H9 (cell line): ENCODE data around the gene RNF40. TPM values are rescaled to one million over a fixed set of nuclear protein-coding genes. Genes with fewer than 3 reads are reported as not detected.

ENCODE experiments used
- DNase-seq: peaks from one replicate; pipeline ENCODE4 v3.0.0-alpha.2; 2017
- H2AFZ ChIP-seq: one replicate; pipeline ENCODE4 v1.6.1; 2013; ENCODE audit warnings: mild to moderate bottlenecking, low read length, control low read depth, moderate library complexity
- H2AK5ac ChIP-seq: 2 replicates; pipeline ENCODE4 v1.6.1; 2013; ENCODE audit warnings: low read length, control low read depth, mixed read lengths; ENCODE audit not compliant: insufficient read length
- H2BK120ac ChIP-seq: one replicate; pipeline ENCODE4 v1.6.1; 2013; ENCODE audit warnings: low read depth, mild to moderate bottlenecking, low read length, control low read depth, inconsistent platforms; ENCODE audit not compliant: poor library complexity, severe bottlenecking
- H2BK12ac ChIP-seq: 2 replicates; pipeline ENCODE4 v1.6.1; 2013; ENCODE audit warnings: low read length, control low read depth, mixed read lengths, low read depth; ENCODE audit not compliant: insufficient read length
- H2BK15ac ChIP-seq: 2 replicates; pipeline ENCODE4 v1.6.1; 2013; ENCODE audit warnings: low read depth, low read length, control low read depth
- H2BK20ac ChIP-seq: one replicate; pipeline ENCODE4 v1.6.1; 2013; ENCODE audit warnings: low read depth, mild to moderate bottlenecking, low read length, control low read depth, inconsistent platforms; ENCODE audit not compliant: poor library complexity, severe bottlenecking
- H2BK5ac ChIP-seq: 2 replicates; pipeline ENCODE4 v1.6.1; 2013; ENCODE audit warnings: low read length, control low read depth, mixed read lengths; ENCODE audit not compliant: insufficient read length
- H3K14ac ChIP-seq: 2 replicates; pipeline ENCODE4 v1.6.1; 2013; ENCODE audit warnings: low read length, control low read depth; ENCODE audit not compliant: insufficient read depth
- H3K18ac ChIP-seq: 2 replicates; pipeline ENCODE4 v1.6.1; 2013; ENCODE audit warnings: low read depth, mild to moderate bottlenecking, mixed read lengths, low read length, control low read depth; ENCODE audit not compliant: insufficient read length
- H3K23ac ChIP-seq: 2 replicates; pipeline ENCODE4 v1.6.1; 2013; ENCODE audit warnings: low read length, control low read depth, mixed read lengths, low read depth; ENCODE audit not compliant: insufficient read length
- H3K23me2 ChIP-seq: 2 replicates; pipeline ENCODE4 v1.6.1; 2013; ENCODE audit warnings: low read depth, mild to moderate bottlenecking, mixed read lengths, low read length, control low read depth; ENCODE audit not compliant: insufficient read length, poor library complexity, severe bottlenecking
- H3K27ac ChIP-seq: 2 replicates; pipeline ENCODE4 v1.5.1; 2013; ENCODE audit warnings: low read length, control low read depth, mixed read lengths, low read depth; ENCODE audit not compliant: insufficient read length
- H3K27me3 ChIP-seq: 2 replicates; pipeline ENCODE4 v1.6.1; 2013; ENCODE audit warnings: low read length, control low read depth, inconsistent platforms; ENCODE audit not compliant: insufficient read depth
- H3K4ac ChIP-seq: 2 replicates; pipeline ENCODE4 v1.6.1; 2013; ENCODE audit warnings: low read depth, mild to moderate bottlenecking, control low read depth, inconsistent platforms, low read length, moderate library complexity
- H3K4me1 ChIP-seq: 2 replicates; pipeline ENCODE4 v1.6.1; 2013; ENCODE audit warnings: low read length, control low read depth, inconsistent platforms; ENCODE audit not compliant: insufficient read depth
- H3K4me2 ChIP-seq: 2 replicates; pipeline ENCODE4 v1.6.1; 2013; ENCODE audit warnings: low read length, control low read depth, mixed read lengths; ENCODE audit not compliant: insufficient read length, insufficient read depth
- H3K56ac ChIP-seq: 2 replicates; pipeline ENCODE4 v1.6.1; 2013; ENCODE audit warnings: low read depth, mild to moderate bottlenecking, mixed read lengths, low read length, control low read depth; ENCODE audit not compliant: insufficient read length
- H3K79me1 ChIP-seq: 2 replicates; pipeline ENCODE4 v1.6.1; 2013; ENCODE audit warnings: low read depth, mild to moderate bottlenecking, moderate library complexity, low read length, control low read depth, inconsistent platforms; ENCODE audit not compliant: insufficient read depth, poor library complexity, severe bottlenecking
- H3K79me2 ChIP-seq: 2 replicates; pipeline ENCODE4 v1.6.1; 2013; ENCODE audit warnings: low read length, control low read depth, inconsistent platforms; ENCODE audit not compliant: insufficient read depth
- H3K9ac ChIP-seq: 2 replicates; pipeline ENCODE4 v1.6.1; 2013; ENCODE audit warnings: low read length, control low read depth, mixed read lengths; ENCODE audit not compliant: insufficient read length; ENCODE audit errors: extremely low read depth
- H3K9me3 ChIP-seq: one replicate; pipeline ENCODE4 v1.6.1; 2013; ENCODE audit warnings: low read depth, low read length, inconsistent platforms; ENCODE audit not compliant: control insufficient read depth
- H3T11ph ChIP-seq: one replicate; pipeline ENCODE4 v1.6.1; 2013; ENCODE audit warnings: mild to moderate bottlenecking, low read length, control low read depth, inconsistent platforms
- H4K20me1 ChIP-seq: one replicate; pipeline ENCODE4 v1.6.1; 2013; ENCODE audit not compliant: control insufficient read depth, insufficient read length, insufficient read depth
- H4K5ac ChIP-seq: 2 replicates; pipeline ENCODE4 v1.6.1; 2013; ENCODE audit warnings: low read depth, mild to moderate bottlenecking, mixed read lengths, low read length, control low read depth; ENCODE audit not compliant: insufficient read length
- H4K8ac ChIP-seq: replicated peaks from 2 replicates; pipeline ENCODE4 v1.6.1; 2013; ENCODE audit warnings: low read length, control low read depth, mixed read lengths, low read depth; ENCODE audit not compliant: insufficient read length
- H4K91ac ChIP-seq: 2 replicates; pipeline ENCODE4 v1.6.1; 2013; ENCODE audit warnings: low read depth, mild to moderate bottlenecking, moderate library complexity, mixed read lengths, low read length, control low read depth; ENCODE audit not compliant: insufficient read length
- H3K27ac Mint-ChIP-seq, 3 experiments: 2 replicates in 2 of 3; 3 replicates in 1 of 3; pipeline ENCODE4 v1.8.0; 2020 to 2021; ENCODE audit warnings: mixed read lengths in 3 of 3, mild to moderate bottlenecking in 1 of 3, moderate library complexity in 1 of 3
- H3K27me3 Mint-ChIP-seq: 2 replicates; pipeline ENCODE4 v1.8.0; 2021; ENCODE audit warnings: low read depth, mild to moderate bottlenecking, moderate library complexity, mixed read lengths
- H3K36me3 Mint-ChIP-seq, 3 experiments: 2 replicates in 2 of 3; 3 replicates in 1 of 3; pipeline ENCODE4 v1.8.0; 2020 to 2021; ENCODE audit warnings: low read depth in 3 of 3, mixed read lengths in 3 of 3; ENCODE audit not compliant: insufficient read depth in 1 of 3
- H3K4me1 Mint-ChIP-seq, 2 experiments: 2 replicates each; pipeline ENCODE4 v1.8.0; 2020; ENCODE audit warnings: mixed read lengths in 2 of 2
- H3K4me3 Mint-ChIP-seq, 2 experiments: 2 replicates in 1 of 2; 3 replicates in 1 of 2; pipeline ENCODE4 v1.8.0; 2020 to 2021; ENCODE audit warnings: mild to moderate bottlenecking in 2 of 2, mixed read lengths in 2 of 2, moderate library complexity in 1 of 2
- H3K9me3 Mint-ChIP-seq, 2 experiments: 2 replicates in 1 of 2; 3 replicates in 1 of 2; pipeline ENCODE4 v1.8.0; 2020; ENCODE audit warnings: mild to moderate bottlenecking in 2 of 2, mixed read lengths in 2 of 2, moderate library complexity in 1 of 2
- WGBS: extraction: QIAGEN DNeasy Blood & Tissue Kit; methylation state at CpG from one replicate; pipeline ENCODE4 v1.1.7; 2013; ENCODE audit warnings: missing lambda C conversion rate, low lambda C conversion rate, mixed read lengths; ENCODE audit not compliant: insufficient read length; ENCODE audit errors: extremely low coverage; 5-methylcytosine and 5-hydroxymethylcytosine counted together
- total RNA-seq: library from RNA; stranded (reverse); gene quantifications from 2 replicates; pipeline ENCODE4 v1.2.1, GENCODE V29; 2021
- TF ChIP-seq, protein P1 (sequence below): fragments of 200-600 bp; sonication (generic); conservative IDR thresholded peaks from 3 replicates; pipeline ENCODE4 v1.8.0; 2021; ENCODE audit warnings: antibody characterized with exemption, mild to moderate bottlenecking

RNF40 gene
- total RNA-seq, 1 experiment from 2014 or later: 103 TPM

DNA sequence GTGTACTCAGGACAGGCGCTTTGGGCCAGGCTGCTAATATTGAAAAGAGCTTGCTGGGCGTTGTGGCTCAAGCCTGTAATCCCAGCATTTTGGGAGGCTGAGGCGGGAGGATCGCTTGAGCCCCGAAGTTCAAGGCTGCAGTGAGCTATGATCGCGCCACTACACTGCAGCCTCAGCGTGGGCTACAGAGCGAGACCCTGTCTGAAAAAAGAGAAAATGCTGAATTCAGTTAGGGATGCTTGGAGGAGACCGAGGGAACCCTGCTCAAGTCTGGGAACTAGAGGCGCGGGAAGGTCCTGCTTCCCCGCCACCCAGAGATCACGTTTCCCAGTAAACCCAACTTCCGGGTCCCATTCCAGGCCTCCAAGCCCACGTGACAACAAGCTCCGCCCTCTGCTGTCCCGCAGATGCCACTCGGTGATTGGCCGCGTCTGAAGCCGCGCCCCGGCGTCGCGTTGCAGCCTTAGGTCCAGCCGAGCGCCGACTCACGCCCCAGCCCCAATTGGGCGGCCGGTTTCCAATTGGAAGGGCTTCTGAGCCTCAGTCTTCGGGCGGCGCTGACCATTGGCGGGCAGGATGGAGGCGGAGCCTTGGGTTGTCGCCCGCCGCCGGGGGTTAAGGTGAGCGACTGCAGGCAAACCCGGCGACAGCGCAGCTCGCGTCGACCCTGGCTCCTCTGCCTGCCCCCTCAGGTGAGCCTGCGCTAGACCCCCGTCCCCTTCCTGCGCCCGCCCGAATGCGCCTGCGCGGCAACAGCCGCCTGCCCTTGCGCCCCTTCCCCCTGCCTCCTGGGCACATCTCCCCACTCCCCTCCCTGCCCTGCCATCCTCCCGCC is 14.1 kb upstream of the RNF40 start, which contains the start of gene PHKG2:
PHKG2 (plus strand) TSS at position 627 of the 835 bp plus-strand sequence. CDS start 396 bp downstream, outside the sequence.
- H2BK5ac ChIP-seq: no peak within 1 kb of the TSS
- no peak within 1 kb of the TSS; the same call in 1 of the 2 replicates for H3K4ac ChIP-seq
- H3K23ac ChIP-seq: no peak within 1 kb of the TSS
- peaks cover 5% of the 10 kb centered on the region for H3K23me2 ChIP-seq
- H2BK120ac ChIP-seq: no peak within 1 kb of the TSS
- H3K18ac ChIP-seq: peak within 1 kb of the TSS; percentile 78
- no peaks in the 10 kb centered on the region for H3K4me1 ChIP-seq
- no peak within 1 kb of the TSS for H4K8ac ChIP-seq
- DNase-seq: peak; percentile 100
- no peaks in the 10 kb centered on the region for H3K27me3 ChIP-seq
- H2BK15ac ChIP-seq: no peak within 1 kb of the TSS
- WGBS: no CpG with 5 or more reads among the region's 60 CpGs
- peak within 1 kb of the TSS; percentile 59; the same call in 1 of the 2 replicates for H3K14ac ChIP-seq
- H3K36me3 Mint-ChIP-seq: peaks cover 6 to 47% (median 28%) of the 10 kb centered on the region in 3 experiments; a peak in 6 of 7 replicates
- H3K79me2 ChIP-seq: peaks cover 4% of the 10 kb centered on the region; the same call in 1 of the 2 replicates
- no peak within 1 kb of the TSS for H2BK12ac ChIP-seq
- no peaks in the 10 kb centered on the region for H3K27me3 Mint-ChIP-seq
- no peak within 1 kb of the TSS for H2AFZ ChIP-seq
- peaks cover 0 to 1% of the 10 kb centered on the region in 2 experiments; a peak in 1 of 5 replicates for H3K9me3 Mint-ChIP-seq
- H3K27ac ChIP-seq: no peak within 1 kb of the TSS
- H3T11ph ChIP-seq: no peak within 1 kb of the TSS
- H3K4me1 Mint-ChIP-seq: peaks cover 7 to 16% of the 10 kb centered on the region in 2 experiments
- H3K27ac Mint-ChIP-seq: peak within 1 kb of the TSS; percentile 94 to 98 (median 96)
- peaks cover 2% of the 10 kb centered on the region for H3K79me1 ChIP-seq
- no peak within 1 kb of the TSS for H2AK5ac ChIP-seq
- no peaks in the 10 kb centered on the region for H4K20me1 ChIP-seq
- no peak within 1 kb of the TSS for H2BK20ac ChIP-seq
- H4K91ac ChIP-seq: no peak within 1 kb of the TSS
- no peaks in the 10 kb centered on the region for H3K9me3 ChIP-seq
- peak within 1 kb of the TSS; percentile 97 for H3K4me3 Mint-ChIP-seq
- no peak within 1 kb of the TSS for H3K56ac ChIP-seq
- peak within 1 kb of the TSS; percentile 84 for H3K9ac ChIP-seq
- peak within 1 kb of the TSS; percentile 56 for H3K4me2 ChIP-seq
- peak within 1 kb of the TSS; percentile 10 for H4K5ac ChIP-seq
- TF ChIP-seq, protein P1, sequence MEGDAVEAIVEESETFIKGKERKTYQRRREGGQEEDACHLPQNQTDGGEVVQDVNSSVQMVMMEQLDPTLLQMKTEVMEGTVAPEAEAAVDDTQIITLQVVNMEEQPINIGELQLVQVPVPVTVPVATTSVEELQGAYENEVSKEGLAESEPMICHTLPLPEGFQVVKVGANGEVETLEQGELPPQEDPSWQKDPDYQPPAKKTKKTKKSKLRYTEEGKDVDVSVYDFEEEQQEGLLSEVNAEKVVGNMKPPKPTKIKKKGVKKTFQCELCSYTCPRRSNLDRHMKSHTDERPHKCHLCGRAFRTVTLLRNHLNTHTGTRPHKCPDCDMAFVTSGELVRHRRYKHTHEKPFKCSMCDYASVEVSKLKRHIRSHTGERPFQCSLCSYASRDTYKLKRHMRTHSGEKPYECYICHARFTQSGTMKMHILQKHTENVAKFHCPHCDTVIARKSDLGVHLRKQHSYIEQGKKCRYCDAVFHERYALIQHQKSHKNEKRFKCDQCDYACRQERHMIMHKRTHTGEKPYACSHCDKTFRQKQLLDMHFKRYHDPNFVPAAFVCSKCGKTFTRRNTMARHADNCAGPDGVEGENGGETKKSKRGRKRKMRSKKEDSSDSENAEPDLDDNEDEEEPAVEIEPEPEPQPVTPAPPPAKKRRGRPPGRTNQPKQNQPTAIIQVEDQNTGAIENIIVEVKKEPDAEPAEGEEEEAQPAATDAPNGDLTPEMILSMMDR: no peak
